Liver (tissue), 9 donors: ENCODE results near the gene HIPK2. TPM values are rescaled to one million over a fixed set of nuclear protein-coding genes. Genes with fewer than 3 reads are reported as not detected.

Source experiments
- DNase-seq: peaks from one replicate; pipeline ENCODE4 v3.0.0-alpha.2; 2017; ENCODE audit warnings: low spot score
- H3K27ac ChIP-seq, 2 donors: one replicate each; pipeline ENCODE4 v1.7.0; 2013; ENCODE audit warnings: inconsistent platforms in 2 of 2, low read length in 2 of 2, control low read depth in 1 of 2, low read depth in 1 of 2, mild to moderate bottlenecking in 1 of 2
- H3K27me3 ChIP-seq, 4 donors: one replicate each; pipeline versions ENCODE4 v1.6.1 to v1.7.0; 2013; ENCODE audit warnings: low read length in 3 of 4, inconsistent platforms in 1 of 4, mild to moderate bottlenecking in 1 of 4, moderate library complexity in 1 of 4; ENCODE audit not compliant: control insufficient read depth in 4 of 4, insufficient read depth in 4 of 4
- H3K36me3 ChIP-seq, 4 donors: one replicate each; pipeline versions ENCODE4 v1.6.1 to v1.7.0; 2013; ENCODE audit warnings: low read length in 3 of 4, mild to moderate bottlenecking in 3 of 4, low read depth in 1 of 4, moderate library complexity in 1 of 4; ENCODE audit not compliant: control insufficient read depth in 4 of 4, insufficient read depth in 3 of 4
- H3K4me1 ChIP-seq, 4 donors: one replicate each; pipeline versions ENCODE4 v1.6.1 to v1.7.0; 2013; ENCODE audit warnings: low read length in 3 of 4, mild to moderate bottlenecking in 3 of 4, moderate library complexity in 1 of 4; ENCODE audit not compliant: control insufficient read depth in 4 of 4, insufficient read depth in 4 of 4
- H3K4me3 ChIP-seq, 3 donors: one replicate each; pipeline versions ENCODE4 v1.6.1 to v1.7.0; 2013; ENCODE audit warnings: low read length in 3 of 3, control low read depth in 1 of 3, low read depth in 1 of 3, mild to moderate bottlenecking in 1 of 3
- H3K9ac ChIP-seq, 2 donors: one replicate each; pipeline ENCODE4 v1.7.0; 2013; ENCODE audit warnings: low read length in 2 of 2, mild to moderate bottlenecking in 2 of 2, moderate library complexity in 2 of 2, control low read depth in 1 of 2, low read depth in 1 of 2
- H3K9me3 ChIP-seq, 4 donors: one replicate each; pipeline versions ENCODE4 v1.6.1 to v1.7.0; 2013; ENCODE audit warnings: low read length in 3 of 4; ENCODE audit not compliant: control insufficient read depth in 4 of 4
- EGR1 ChIP-seq, 2 donors: IDR thresholded peaks; 2 replicates each; pipeline ENCODE4 v1.6.1; 2016 to 2018; ENCODE audit warnings: antibody characterized with exemption in 2 of 2, low read depth in 2 of 2
- FOXA1 ChIP-seq: IDR thresholded peaks from 2 replicates; pipeline ENCODE4 v1.6.1; 2016; ENCODE audit warnings: antibody characterized with exemption
- GABPA ChIP-seq, 2 donors: IDR thresholded peaks in 1 of 2; conservative IDR thresholded peaks in 1 of 2; 2 replicates each; pipeline ENCODE4 v1.6.1; 2016; ENCODE audit warnings: antibody characterized with exemption in 2 of 2, mild to moderate bottlenecking in 1 of 2, moderate library complexity in 1 of 2
- HNF4A ChIP-seq, 2 donors: conservative IDR thresholded peaks; 2 replicates each; pipeline ENCODE4 v1.6.1; 2016; ENCODE audit warnings: antibody characterized with exemption in 2 of 2, mild to moderate bottlenecking in 2 of 2
- HNF4G ChIP-seq: IDR thresholded peaks from 2 replicates; pipeline ENCODE4 v1.6.1; 2016; ENCODE audit warnings: antibody characterized with exemption
- JUND ChIP-seq, 2 donors: IDR thresholded peaks; 2 replicates each; pipeline ENCODE4 v1.6.1; 2016; ENCODE audit warnings: antibody characterized with exemption in 2 of 2
- NR2F2 ChIP-seq: IDR thresholded peaks from 2 replicates; pipeline ENCODE4 v1.6.1; 2016; ENCODE audit warnings: antibody characterized with exemption
- RAD21 ChIP-seq, 2 donors: IDR thresholded peaks; 2 replicates each; pipeline ENCODE4 v1.6.1; 2016; ENCODE audit warnings: antibody characterized with exemption in 2 of 2, mild to moderate bottlenecking in 2 of 2
- RXRA ChIP-seq, 2 donors: IDR thresholded peaks; 2 replicates each; pipeline ENCODE4 v1.6.1; 2017 to 2018; ENCODE audit warnings: antibody characterized with exemption in 2 of 2, mild to moderate bottlenecking in 1 of 2
- SP1 ChIP-seq: IDR thresholded peaks from 2 replicates; pipeline ENCODE4 v1.6.1; 2018; ENCODE audit warnings: antibody characterized with exemption, mild to moderate bottlenecking
- TAF1 ChIP-seq: conservative IDR thresholded peaks from 2 replicates; pipeline ENCODE4 v1.6.1; 2016; ENCODE audit warnings: antibody characterized with exemption, mild to moderate bottlenecking
- YY1 ChIP-seq: IDR thresholded peaks from 2 replicates; pipeline ENCODE4 v1.6.1; 2016; ENCODE audit warnings: antibody characterized with exemption, mild to moderate bottlenecking
- ZBTB33 ChIP-seq: IDR thresholded peaks from 2 replicates; pipeline ENCODE4 v1.6.1; 2016; ENCODE audit warnings: antibody characterized with exemption
- WGBS: extraction: QIAGEN DNeasy Blood & Tissue Kit; methylation state at CpG from one replicate; pipeline ENCODE4 v1.1.7; 2013; 5-methylcytosine and 5-hydroxymethylcytosine counted together
- polyA plus RNA-seq, 2 donors: library from polyadenylated mRNA; stranded (reverse) in 1 of 2; unstranded in 1 of 2; fragments of 200-250 nt in 1 of 2; fragments of >200 nt in 1 of 2; fragmentation: Nextera tagmentation in 1 of 2; extraction: Ambion mirVana in 1 of 2; gene quantifications; one replicate each; pipeline versions ENCODE4 v1.2.1 to v1.2.3, GENCODE V29; 2013 to 2015
- total RNA-seq, 2 donors: library from RNA; depleted of rRNA; stranded (reverse); fragments of >200 nt; gene quantifications; one replicate each; pipeline ENCODE4 v1.2.3, GENCODE V29; 2014
- TF ChIP-seq, protein P1 (sequence below): fragments of 150-350 bp; IDR thresholded peaks from 2 replicates; pipeline ENCODE4 v1.5.1; 2017; ENCODE audit warnings: improper control_type of control experiment, low read depth, low read length; ENCODE audit not compliant: missing input control
- TF ChIP-seq, protein P2 (sequence below): IDR thresholded peaks from 2 replicates; pipeline ENCODE4 v1.6.1; 2016; ENCODE audit warnings: antibody characterized with exemption, mild to moderate bottlenecking
- TF ChIP-seq, protein P3 (sequence below): IDR thresholded peaks from 2 replicates; pipeline ENCODE4 v1.6.1; 2016; ENCODE audit warnings: antibody characterized with exemption
- donor health status: healthy.
- donor health status: healthy.
- donor health status: healthy.
- donor health status: healthy.
- donor health status: healthy.

HIPK2 gene
- total and polyA plus RNA-seq, 4 donors = 13.1 to 48.8 (median 16.6) TPM

DNA sequence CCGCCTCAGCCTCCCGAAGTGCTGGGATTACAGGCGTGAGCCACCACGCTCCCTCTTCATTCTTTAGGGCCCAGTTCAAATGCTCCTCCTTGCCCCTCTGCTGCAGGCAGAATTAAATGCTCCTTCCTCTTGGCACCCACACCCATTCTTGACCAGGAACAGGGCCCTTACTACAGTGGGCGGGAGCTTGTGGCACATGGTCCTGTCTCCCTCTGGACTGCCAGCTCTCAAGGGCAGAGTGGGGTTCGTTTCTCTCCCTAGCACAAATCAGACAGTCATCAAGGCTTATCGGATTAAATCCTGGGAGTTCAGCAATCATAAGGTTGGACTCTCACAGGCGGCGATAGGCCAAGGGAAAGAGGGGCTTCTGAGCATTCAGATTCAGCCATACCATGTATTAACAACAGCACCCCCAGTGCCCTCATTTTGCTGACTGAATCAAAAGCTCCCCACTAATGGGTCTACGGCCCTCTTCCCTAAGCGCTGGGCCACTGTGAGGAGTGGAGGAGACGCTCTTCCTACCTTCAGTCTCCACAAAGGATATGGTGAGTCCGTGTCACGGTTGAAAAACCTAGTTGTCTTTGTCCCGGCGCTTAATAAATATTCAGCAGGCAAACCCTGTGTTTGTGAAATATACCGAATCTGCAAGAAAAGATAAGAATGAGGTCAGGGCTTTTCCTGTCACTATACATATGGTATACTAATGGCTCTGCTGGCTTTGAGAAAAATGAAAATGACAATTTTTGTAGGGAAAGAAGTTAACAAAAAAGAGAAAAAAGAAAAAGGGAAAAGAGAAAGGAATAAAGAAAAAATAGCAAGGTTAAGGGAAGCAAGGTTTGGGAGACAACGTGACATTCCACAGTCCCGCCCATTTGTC lies 146.9 kb downstream of the HIPK2 start:
- H3K4me3 ChIP-seq = no peak overlapping the region
- no peak overlapping the region for H3K9ac ChIP-seq
- H3K9me3 ChIP-seq = no peaks in the 10 kb centered on the region
- no peak for DNase-seq
- H3K27me3 ChIP-seq = no peaks in the 10 kb centered on the region
- TF ChIP-seq, protein P1, sequence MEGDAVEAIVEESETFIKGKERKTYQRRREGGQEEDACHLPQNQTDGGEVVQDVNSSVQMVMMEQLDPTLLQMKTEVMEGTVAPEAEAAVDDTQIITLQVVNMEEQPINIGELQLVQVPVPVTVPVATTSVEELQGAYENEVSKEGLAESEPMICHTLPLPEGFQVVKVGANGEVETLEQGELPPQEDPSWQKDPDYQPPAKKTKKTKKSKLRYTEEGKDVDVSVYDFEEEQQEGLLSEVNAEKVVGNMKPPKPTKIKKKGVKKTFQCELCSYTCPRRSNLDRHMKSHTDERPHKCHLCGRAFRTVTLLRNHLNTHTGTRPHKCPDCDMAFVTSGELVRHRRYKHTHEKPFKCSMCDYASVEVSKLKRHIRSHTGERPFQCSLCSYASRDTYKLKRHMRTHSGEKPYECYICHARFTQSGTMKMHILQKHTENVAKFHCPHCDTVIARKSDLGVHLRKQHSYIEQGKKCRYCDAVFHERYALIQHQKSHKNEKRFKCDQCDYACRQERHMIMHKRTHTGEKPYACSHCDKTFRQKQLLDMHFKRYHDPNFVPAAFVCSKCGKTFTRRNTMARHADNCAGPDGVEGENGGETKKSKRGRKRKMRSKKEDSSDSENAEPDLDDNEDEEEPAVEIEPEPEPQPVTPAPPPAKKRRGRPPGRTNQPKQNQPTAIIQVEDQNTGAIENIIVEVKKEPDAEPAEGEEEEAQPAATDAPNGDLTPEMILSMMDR = no peak
- TF ChIP-seq SP1 (no peak), EGR1 (IDR thresholded peaks at IDR 0.05; ENCODE audit: low read depth in 2 of 2) (no peak), RXRA (IDR thresholded peaks at IDR 0.05) (no peak), GABPA (IDR thresholded peaks at IDR 0.05 in 1 of 2, conservative IDR thresholded peaks at IDR 0.05 in 1 of 2) (no peak), YY1 (no peak), HNF4A (conservative IDR thresholded peaks at IDR 0.05) (no peak)
- TF ChIP-seq, protein P2, sequence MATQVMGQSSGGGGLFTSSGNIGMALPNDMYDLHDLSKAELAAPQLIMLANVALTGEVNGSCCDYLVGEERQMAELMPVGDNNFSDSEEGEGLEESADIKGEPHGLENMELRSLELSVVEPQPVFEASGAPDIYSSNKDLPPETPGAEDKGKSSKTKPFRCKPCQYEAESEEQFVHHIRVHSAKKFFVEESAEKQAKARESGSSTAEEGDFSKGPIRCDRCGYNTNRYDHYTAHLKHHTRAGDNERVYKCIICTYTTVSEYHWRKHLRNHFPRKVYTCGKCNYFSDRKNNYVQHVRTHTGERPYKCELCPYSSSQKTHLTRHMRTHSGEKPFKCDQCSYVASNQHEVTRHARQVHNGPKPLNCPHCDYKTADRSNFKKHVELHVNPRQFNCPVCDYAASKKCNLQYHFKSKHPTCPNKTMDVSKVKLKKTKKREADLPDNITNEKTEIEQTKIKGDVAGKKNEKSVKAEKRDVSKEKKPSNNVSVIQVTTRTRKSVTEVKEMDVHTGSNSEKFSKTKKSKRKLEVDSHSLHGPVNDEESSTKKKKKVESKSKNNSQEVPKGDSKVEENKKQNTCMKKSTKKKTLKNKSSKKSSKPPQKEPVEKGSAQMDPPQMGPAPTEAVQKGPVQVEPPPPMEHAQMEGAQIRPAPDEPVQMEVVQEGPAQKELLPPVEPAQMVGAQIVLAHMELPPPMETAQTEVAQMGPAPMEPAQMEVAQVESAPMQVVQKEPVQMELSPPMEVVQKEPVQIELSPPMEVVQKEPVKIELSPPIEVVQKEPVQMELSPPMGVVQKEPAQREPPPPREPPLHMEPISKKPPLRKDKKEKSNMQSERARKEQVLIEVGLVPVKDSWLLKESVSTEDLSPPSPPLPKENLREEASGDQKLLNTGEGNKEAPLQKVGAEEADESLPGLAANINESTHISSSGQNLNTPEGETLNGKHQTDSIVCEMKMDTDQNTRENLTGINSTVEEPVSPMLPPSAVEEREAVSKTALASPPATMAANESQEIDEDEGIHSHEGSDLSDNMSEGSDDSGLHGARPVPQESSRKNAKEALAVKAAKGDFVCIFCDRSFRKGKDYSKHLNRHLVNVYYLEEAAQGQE = no peak
- H3K36me3 ChIP-seq = peaks cover 26 to 46% (median 37%) of the 10 kb centered on the region in 4 donors
- WGBS = 85% methylated on average over 19 of the region's 19 CpGs
- no peak overlapping the region for H3K27ac ChIP-seq
- H3K4me1 ChIP-seq = peaks cover 0 to 3% (median 0%) of the 10 kb centered on the region in 4 donors

DNA sequence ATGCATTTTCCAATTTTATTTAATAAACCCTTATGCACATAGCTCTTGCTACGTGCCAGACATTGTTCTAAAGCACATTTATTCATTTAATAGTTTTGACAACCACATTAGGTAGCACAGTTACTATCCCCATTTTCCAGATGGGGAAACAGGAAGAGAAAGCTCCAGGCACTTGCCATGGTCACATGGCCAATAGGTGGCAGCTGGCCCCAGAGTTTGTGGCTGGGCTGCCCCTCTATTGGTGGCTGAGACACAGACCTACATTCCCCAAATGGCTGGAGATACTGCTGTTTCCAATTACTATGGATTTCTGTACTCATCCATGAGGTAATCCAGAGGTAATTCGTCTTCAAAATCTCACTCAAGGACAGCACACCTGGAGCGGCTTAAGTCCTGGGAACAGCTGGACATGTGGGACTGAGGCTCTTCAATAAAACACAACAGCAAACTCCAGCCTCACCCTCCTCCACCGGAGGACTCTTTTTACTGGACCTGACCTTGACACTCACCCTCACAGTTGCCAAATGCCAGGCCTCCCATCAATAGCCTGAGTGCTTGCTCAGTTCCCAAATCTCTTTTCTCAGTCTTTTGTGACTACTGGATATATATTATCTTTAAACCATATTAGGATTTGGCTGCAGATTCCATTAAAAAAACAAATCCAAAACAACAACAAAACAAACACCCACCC lies 148.3 kb downstream of the HIPK2 start:
- H3K4me1 ChIP-seq = peaks cover 0 to 3% (median 0%) of the 10 kb centered on the region in 4 donors
- no peak for DNase-seq
- H3K27ac ChIP-seq = no peak overlapping the region
- H3K27me3 ChIP-seq = no peaks in the 10 kb centered on the region
- 76% methylated on average over 4 of the region's 4 CpGs for WGBS
- peaks cover 36 to 58% (median 47%) of the 10 kb centered on the region in 4 donors for H3K36me3 ChIP-seq
- H3K9me3 ChIP-seq = no peaks in the 10 kb centered on the region
- no peak overlapping the region for H3K9ac ChIP-seq
- no peak overlapping the region for H3K4me3 ChIP-seq
- TF ChIP-seq, protein P1 = no peak
- TF ChIP-seq JUND (IDR thresholded peaks at IDR 0.05) = no peak
- no peak for TF ChIP-seq FOXA1
- TF ChIP-seq ZBTB33 = no peak
- peak; percentile 14 to 42 for TF ChIP-seq RAD21 (IDR thresholded peaks at IDR 0.05)
- TF ChIP-seq NR2F2 = no peak
- TF ChIP-seq, protein P3, sequence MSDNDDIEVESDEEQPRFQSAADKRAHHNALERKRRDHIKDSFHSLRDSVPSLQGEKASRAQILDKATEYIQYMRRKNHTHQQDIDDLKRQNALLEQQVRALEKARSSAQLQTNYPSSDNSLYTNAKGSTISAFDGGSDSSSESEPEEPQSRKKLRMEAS = no peak
- TF ChIP-seq RXRA (IDR thresholded peaks at IDR 0.05) = no peak
- TF ChIP-seq TAF1 = no peak
- TF ChIP-seq HNF4A (conservative IDR thresholded peaks at IDR 0.05) = peak; percentile 15 to 37
- no peak for TF ChIP-seq HNF4G
- no peak for TF ChIP-seq SP1
